Activated naive CD4-positive, alpha-beta T cell (primary cell): ENCODE results near the gene RUNX1.

Experiments used
- DNase-seq, 4 experiments: peaks; one replicate each; lab custom pipeline; 2025; lab: John Stamatoyannopoulos, UW

Gene RUNX1

DNA sequence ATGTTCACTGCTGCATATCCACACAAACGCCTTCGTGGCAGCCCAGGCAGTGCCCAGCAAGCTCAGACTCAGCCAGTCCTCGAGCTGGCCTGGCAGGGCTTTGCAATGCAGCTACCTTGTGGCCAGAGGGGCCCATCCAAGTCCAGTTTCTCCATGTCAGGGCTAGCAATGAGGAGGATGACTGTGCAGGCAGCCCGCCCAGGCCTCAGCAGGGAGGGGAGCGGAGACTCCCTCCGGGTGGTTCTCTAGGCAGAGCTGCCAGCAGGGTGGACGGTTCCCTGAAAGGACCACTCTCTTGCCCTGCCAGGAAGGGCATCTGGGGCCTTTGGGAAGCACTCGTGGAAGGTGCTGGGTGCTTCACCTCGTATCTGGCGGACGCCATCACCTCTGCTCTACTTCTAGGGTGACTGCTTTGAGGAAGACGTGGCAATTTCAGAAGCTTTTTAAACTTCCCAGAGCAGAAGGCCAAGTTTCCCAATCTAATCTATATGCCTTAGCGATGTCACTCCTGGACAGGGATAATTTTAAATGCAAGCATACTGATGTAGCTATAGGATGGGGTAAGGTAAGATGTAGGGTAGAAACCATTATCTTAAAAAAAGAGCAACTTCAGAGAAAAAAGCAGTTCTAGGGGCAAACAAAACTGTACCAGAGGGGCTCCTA is 56.2 kb downstream of the RUNX1 start:
- DNase-seq = no peak

DNA sequence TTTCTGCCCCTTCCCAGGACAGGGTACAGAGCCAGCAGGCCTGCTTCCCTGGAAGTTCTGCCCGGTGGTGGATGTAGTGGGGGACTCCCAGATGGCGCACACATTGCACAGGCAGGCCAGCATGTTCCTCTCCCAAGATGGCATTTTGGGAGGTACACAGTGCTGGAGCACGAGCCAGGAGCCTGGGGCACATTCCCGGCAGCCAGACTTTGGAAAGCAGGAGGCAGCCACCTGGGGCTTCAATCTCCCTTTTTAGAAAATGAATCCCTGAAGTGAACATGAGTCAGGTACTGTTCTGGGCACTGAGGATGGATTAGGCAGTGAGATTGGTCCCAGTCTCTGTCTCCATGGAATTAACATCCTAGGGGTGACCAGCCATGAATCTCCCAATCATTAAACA is 56.9 kb downstream of the RUNX1 start:
- no peak for DNase-seq

DNA sequence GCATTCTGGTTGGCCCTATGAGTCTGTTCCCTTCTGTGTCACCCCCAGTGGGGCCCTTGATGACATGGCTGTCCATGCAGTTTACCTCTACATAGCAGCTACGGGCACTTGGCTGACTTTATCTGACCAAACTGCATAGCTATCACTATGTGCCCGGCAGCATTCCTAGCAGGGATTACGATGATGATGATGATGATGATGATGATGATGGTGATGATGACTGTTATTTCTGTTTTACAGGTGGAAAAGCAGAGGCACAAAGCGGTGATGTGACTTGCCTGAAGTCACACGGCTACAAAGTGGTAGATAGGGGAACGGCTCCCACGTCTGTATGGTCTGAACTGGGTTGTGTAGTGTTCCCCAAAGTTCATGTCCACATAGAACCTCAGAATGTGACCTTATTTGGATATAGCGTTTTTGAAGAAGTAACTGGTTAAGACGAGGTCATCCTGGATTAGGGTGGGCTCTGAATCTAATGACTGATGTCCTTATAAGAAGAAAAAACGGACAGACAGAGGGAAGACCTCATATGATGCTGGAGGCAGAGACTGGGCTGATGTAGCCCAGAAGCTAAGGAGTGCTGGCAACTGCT is 57.6 kb downstream of the RUNX1 start:
- no peak for DNase-seq

DNA sequence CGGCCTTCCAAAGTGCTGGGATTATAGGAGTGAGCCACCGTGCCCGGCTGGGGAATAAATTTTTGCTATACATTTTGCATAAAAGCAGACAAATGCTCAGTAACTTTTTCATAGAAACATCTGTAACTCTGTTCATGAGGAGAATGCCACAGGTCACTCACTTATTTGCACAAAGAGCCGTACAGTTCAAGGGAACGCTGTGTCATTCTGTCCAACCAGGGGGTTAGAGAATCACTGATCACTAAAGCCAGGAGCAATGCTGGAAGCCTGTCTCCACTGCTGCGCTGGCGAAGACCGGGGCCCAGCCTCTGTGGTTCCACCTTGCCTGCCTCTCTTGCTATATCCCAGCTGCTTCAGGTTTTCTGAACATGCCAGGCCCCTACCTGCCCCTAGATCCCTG is 58.3 kb downstream of the RUNX1 start:
- no peak for DNase-seq

DNA sequence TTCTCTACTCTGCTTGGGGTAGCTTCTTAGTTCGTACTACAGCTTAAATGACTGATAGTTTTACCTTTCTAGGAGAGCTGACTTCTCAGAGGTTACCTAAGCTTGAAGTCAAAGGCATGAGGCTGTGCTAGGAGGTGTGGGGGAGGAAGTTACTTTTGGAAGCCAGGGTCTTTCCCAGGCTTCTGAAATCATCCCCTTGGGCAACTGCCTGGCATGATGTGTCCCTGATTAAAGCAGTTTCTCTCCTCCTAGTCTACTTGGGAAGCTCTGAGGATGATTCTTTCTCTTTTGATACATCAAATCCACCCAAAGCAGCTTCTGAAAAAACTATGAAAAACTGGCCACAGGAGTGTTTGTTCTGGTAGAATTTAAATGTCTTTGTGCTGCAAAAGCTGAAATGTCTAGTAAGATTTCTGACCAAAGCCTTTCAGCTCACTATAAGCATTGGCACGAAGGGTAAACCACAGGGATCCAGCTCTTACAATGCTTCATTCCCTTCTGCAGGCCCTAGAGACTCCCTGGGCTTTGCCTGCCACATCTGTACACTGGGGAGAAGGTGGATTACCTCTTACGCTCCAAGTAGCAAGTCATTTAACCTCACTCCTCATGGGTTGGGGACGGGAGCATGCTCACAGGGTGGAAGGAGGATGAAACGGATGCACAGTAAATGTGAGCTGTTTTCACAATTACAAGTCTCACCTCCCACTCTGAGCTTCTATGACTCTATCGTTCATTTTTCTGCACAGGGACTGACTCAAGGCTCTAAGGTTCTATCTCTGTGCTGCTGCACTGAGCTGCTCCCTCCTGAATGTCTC is 59.6 kb downstream of the RUNX1 start:
- DNase-seq = peak in 1 of 4 experiments; percentile 2

DNA sequence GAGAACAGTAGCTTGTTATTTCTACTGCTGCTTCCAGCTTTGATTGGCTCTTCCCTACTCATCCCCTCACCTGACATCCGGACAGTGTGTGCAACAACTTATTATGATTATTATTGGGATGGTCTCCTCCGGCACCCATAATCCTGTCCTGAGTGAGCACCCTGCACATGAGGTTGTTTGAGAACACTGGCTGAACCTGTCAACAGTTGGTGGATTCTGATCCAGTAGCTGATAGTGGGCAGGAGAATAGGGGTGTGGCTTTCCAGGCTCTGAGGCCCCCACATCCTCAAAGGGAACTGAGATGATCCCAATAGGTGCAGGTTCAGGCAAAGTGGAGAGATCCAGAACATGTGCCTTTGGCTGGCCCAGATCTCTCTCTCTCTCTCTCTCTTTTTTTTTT is 60.5 kb downstream of the RUNX1 start:
- no peak for DNase-seq

DNA sequence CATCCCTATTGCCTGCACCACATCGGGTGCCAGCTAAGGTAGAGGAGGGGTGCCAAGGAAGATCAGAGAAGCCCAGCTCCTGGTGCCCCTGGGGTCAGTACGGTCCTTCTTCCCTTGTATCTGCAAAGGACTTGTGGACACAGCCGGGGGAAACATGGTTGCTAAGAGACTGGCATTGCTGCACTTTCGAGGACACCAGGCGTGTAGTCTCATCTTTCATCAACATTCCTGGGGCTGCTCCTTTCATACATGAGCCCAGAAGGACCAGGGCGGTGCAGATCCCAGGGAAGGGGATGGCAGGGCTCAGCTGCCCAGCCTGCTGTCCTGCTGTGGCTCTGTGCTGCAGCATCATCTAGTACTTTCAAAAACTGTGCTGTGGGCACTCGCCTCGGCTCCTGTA is 61.0 kb downstream of the RUNX1 start:
- no peak for DNase-seq

DNA sequence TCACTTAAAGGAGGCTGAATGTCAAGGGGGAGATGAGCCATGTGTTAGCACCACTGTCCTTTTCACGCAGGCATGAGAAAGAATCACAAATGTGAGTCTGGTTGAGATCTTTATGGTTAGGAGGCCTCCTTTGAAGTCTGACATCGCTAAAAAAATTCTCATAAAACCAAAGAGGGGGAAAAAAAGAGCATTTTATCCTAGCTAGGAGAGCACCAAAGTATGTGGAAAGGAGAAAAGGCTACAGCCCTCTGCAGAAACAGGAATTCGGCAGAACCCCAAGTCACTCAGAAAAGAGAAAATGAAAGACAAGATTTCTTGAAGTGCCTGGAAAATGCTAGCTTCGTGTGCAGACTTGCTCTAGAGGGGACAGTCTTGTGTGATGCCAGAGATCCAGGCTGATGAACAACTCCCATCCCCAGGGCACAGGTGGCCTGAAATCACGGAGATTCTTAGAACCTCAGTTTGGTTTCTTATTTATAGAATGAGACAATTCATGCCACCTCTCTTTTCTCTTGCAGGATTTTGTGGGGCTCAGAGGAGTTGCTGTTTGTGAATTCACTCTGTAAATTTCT is 61.5 kb downstream of the RUNX1 start:
- no peak for DNase-seq

DNA sequence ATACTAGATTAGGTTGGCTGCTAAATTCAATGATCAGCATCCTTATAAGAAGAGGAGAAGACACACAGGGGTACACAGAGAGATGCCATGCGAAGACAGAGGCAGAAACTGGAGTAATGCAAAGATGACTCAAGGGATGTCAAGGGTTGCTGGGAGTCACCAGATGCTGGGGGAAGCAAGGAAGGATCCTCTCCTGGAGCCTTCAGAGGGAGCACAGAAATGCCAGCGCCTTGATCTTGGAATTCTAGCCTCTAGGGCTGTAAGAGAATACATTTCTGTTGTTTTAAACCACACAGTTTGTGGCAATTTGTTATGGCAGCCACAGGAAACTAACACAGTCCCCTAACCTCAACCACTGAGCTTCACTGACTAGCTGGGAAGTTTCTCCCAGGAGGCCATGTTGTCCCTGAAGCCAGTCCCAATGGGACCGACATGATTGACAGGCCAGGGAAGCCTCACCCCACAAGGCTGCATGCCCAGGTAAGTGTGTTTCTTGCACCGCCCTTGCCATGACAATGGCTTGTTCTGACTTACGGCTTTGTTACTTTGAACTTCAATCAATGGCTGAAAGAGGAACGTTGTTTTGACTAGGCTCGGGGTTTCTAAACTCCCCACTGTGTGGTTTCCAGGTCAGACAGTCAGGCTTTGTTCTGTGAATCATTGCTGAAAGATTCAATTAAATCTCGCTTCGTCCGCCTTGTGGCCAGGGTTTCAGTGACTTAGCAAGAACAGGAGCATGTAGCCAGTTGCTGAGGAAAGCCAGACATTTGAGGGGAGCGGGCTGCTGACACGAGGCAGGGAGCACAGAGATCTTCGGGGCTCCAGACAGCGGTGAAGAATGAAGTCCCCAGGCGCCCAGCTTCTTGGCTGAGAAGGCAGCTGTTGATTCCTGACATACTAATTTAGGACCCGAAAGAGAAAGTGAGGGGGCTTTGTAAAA is 62.3 kb downstream of the RUNX1 start:
- peak; percentile 23 to 39 (median 34) for DNase-seq

DNA sequence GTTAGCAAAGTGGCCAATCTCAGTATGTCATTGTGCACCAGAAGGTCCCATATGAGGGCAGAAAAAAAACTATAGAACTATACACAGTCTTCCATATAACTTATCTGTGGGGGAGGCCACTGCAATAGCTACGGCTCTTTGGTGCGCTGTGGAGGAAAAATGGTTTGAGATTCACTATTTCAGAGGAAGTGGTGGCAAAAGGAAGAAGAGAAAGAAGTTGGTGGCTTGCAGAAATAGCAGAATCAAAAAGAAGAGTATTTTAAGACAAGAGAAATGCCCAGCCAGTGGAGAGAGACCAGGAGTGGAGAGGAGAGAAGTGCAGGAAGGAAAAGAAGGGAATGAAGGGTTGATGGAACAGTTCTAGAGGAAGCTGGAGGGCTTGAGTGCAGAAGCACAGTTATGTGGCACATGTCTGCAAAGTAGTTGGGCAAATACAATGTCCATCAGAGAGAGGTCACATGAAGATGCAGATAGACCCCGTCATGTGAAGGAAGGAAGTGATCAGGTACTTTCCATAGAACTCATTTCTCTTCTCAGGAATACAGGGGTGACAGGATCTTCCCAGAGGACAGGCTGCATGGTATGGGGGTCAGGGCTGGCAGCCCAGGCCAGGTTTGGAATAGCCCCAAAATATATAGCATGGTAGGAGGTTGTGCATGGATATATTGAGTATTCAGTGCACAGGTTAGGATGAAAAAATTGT is 64.6 kb downstream of the RUNX1 start:
- no peak for DNase-seq

DNA sequence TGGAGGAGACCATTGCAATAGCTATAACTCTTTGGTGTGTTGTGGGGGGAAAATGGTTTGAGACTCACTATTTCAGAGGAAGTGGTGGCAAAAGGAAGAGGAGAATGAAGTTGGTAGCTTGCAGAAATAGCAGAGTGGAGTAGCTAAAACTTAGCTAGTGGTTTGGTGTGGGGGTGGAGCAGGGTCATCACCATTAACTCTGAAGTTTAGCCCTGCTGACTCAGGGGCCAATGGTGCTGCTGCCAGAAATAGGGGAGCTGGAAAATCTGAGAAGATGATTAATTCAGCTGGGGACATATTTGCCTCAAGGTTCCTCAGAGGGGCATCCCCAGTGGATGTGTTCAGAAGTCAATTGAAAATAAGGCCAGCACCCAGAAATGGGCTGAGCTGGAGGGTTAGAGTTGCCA is 65.4 kb downstream of the RUNX1 start:
- no peak for DNase-seq

DNA sequence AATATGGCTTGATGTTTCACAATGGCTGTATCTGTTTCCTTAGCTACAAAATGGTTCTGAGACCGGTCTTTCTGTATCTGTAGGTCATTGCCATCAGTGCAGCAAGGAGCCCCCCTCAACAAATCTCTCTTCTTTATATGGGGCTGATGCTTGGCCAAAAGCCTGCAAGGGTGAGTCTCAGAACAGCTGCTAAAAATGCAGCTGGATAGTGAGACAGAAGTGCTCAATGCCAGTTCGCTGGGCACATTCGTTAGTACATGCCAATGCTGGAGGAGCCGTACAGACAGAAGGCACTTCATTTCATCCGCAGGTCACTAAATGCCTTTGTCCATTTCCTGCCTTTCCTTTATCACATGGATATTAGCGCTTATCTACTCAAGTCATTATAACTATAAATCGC is 67.3 kb downstream of the RUNX1 start:
- DNase-seq = no peak

DNA sequence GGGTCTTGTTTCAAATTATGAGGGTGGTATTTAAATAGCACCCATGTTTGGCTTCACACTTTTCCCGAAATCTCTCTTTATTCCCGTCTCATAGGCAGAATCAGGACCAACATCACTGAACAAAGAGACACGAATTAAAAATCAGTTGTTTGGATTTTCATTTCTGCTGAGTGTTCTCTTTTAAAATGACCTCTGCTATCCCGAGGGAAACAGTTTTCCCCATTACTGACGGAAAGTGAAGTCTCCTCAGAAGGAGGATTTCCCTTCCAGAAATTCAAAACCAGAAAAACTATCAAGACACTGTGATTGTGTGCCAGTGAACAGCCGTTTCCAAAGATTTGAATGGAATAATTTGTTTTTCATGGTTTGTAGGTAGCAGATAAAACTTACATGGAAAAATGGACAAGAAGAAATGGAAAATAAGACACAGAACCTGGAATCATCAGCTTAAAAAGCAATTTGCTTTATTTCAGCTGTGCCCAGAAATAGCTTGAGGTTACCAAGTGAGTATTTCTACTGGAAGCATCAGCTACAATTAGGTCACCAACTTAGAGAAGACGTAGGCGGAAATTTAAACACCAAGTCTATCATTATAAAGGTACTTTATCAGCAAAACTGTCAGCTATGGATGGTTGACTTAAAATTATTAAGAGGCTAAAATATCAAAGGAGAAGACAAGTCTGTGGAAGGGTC is 68.5 kb downstream of the RUNX1 start:
- no peak for DNase-seq

DNA sequence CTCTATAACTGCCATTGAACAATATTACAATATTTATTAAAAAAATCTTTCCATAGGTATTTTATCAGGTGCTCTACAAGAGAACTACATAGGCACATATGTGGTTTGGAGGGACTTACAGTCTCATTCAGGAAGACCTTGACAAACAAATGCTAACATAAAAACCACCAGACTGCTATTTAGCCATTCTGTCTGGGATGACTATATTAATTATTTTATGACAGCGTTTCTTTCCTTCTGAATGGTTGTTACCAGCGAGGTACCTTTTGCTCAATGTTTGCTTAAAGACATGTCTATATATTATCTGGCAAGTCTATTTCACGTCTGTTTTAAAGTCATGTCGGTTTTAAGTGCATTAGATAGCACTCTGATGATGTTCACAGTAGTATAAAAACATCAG is 69.7 kb downstream of the RUNX1 start:
- DNase-seq = no peak

DNA sequence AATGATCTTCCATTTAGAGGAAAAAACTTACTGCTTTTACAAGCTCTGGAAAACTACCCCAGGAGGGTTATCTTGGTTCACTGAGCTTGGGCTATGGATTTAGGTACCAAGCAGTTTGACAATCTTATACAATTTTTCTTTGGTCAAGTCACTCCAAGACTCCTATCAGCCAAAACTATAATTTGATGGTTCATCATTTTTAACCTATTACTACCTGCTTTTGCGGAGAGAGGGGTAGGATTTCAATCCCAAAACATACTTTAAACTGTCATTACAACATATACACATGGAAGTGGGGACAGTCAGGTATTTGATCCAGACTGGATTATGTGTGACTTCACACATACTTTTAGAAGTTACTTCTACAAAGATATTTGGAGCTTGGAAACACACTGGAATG is 71.8 kb downstream of the RUNX1 start:
- DNase-seq = no peak

DNA sequence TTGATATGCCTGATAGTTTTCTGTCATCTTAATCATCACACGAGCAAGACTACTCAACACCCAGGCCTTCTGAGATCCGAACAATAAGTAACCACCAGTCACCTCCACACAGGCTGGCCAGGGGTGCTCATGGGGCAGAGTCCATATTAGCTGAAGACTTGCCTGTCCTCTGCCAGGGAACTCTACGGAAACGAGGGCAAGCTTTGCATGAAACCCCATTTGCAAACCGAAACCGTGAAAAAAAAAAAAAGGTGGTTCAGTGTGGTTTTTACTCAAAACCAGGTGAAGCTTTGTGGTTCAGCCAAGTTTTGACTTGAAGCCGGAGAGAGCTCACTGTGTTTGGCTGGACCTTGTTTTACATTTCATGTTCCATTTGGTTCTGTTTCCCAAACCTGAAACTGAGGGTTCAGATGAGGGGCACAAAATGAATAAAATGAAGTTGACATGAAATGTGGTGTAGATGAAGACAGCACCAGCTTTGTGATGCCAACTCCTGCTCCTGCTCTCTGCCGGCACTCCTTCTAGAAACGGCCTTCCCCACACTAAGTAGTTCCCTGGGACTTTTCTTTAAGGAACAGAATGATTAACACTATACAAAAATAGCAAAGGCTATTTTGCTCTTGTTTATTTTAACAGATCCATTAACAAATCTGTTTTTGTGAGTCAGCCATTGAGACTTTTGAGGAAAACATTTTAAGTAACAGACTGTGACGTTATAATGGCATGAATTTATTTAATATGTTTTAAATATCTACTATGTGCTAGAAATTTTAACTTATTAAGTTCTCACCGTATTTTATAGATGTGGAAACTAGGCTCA is 74.7 kb downstream of the RUNX1 start:
- peak in 2 of 4 experiments; percentile 2 to 16 for DNase-seq

DNA sequence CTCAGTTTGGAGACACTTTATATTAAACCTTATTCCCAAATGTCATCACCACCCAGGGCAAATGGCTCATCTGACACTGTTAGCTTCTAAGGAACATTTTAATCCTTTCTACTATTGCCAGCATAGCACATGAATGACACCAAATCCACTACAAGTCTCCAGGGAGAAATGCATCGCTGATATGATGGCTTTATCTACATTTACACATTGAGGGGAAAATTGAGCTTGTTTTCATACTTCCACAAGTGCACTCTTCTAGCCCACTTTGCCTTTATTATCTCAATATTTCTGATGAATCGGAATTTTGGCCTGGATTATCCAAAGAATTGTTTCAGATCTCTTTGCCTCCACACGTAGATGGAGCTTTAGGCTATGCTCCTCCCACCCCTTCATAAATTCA is 75.4 kb downstream of the RUNX1 start:
- no peak for DNase-seq

DNA sequence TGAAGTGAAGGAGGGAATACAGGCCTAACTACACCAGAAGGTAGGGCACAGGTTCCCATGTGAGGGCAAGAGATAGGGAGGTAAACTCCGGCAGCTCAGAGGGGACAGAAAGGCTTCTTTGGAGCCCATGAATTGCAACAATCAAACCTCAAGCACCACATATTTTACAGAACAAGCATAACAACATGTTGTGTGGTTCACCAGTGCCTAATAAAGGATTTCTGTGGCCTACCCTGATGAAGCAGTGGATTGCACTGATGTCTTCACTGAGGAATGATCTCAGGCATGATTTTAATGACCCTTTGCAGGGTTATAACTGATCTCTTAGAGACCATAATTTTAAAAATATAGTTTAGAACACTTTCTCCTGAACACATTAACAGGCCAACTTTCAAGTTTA is 77.4 kb downstream of the RUNX1 start:
- no peak for DNase-seq

DNA sequence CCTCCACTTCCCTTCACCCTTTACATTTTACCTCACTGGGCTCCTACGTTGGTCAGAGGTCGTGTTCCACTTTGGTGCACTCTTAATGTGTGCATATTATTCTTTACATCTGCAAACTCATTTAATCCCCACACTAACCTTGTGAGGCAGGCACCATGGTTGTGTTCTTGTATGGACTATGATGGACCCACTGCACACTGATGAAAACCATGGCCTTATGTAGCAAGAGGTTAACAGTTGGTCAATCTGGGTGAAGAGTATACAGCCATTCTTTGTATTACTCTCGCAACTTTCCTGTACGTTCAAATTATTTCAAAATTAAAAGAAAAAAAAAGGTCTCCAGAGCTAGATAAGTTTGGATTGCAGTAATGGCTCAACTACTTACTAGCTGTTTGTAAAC is 78.5 kb downstream of the RUNX1 start:
- no peak for DNase-seq

DNA sequence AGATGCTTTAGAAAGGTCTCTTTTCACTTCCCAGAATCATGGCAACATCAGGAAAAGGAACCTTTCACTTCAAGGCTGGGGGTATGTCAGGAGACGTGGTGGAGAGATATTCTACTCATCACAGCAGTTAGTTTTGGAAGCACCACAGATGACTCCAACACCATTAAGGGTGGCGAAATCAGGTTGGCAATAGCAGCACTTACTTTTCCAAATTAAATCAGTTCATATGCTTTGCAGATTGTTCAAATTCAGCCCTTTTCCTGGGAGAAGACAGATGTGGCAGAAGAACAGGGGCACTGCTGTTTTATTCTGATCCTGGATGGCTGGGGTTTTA is 79.0 kb downstream of the RUNX1 start:
- DNase-seq = no peak
